ENCODE measurements around the gene IGSF11.
A peak's percentile ranks its signal among the peaks of the same experiment; 100 is the strongest.

IGSF11 gene

DNA sequence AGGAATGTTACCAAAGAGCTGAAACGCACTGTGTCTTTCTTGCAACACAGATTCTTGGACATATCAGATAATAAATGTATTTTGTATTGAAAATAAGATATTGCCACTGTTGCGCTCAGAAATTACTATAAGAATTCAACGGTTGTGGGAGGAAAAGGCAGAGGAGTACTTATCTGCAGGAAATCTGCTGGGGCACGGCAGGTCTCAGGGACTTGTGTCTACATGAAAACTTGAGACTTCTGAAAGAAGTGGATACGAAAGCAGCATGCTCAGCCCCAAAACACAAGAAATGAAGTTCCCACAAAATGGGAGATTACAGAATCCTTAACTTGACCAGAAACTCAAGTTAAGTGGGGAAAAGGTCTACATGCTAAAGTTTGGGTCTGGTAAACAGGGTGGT is 86.5 kb downstream of the IGSF11 start:
- DNase-seq = no peak

DNA sequence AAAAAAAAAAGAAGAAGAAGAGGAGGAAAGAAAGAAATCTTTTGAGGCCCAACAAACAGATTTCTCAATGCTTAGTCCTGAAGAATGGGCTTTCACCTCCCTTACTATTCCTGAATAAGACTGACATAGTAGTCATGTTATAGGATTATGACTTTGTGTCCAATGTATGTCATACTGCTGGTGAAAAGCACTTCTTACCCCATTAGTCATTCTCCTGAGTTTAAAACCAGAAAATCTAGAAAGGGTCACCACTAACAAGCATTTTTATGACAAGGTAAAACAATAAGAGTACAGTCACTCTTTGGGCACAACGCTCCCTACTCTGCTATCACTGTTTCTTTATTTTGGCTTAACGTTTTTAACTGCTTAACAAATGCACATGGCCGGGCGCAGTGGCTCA is 88.2 kb downstream of the IGSF11 start:
- no peak for DNase-seq

DNA sequence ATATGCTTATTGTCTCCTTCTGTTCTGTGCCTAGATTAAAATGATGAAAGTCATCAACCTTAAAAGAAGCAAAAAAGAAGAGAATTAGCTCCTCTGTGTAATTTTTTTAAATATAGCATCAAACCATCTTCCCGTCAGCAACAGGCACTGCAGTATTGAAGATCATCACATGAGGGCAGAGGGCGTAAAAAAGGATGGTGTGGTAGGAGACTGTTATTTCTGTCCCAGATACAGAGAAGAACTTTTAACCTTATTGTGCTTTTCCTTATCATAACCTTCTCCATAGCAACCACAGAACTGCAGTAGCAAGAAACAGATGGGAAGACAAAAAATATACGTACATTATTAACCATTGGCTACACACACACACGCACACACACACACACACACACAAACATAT is 88.8 kb downstream of the IGSF11 start:
- DNase-seq = no peak

DNA sequence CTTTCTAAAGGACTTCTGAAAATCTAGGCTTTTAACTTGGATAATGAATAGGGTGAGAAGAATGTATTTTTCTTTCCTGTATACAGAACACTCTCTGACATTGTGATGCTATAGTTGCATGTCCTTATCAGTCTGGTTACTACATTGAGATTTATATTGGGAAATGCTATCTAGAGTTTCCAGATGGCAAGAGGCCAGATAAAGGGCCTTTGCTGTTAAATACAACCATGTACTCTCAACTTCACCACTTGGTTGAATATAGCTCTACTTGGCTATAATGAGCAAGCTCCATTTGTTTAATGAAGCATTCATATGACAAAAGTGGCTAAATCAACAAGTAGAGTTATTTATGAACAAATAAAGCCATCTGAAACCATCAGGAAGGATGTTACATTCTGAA is 91.0 kb downstream of the IGSF11 start:
- DNase-seq = no peak

DNA sequence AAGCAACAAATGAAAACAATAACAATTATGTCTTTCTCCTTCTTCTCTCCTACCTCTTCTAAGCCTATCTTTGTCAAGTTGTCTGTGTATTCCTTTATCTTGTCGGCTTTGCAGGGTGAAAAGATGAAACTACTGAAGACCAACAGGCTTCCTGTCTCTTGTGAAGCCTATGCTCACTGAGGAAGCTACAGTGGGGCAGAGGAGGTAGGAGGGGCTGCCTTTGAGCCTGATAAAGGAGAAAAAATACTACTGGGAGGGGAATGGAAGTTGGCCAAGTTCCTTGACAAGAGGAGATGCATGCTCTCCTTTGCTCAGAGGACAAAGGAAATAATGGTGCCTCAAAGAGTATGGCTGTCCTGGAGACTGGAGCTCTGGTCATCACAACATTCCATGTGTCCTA is 92.0 kb downstream of the IGSF11 start:
- DNase-seq = no peak

DNA sequence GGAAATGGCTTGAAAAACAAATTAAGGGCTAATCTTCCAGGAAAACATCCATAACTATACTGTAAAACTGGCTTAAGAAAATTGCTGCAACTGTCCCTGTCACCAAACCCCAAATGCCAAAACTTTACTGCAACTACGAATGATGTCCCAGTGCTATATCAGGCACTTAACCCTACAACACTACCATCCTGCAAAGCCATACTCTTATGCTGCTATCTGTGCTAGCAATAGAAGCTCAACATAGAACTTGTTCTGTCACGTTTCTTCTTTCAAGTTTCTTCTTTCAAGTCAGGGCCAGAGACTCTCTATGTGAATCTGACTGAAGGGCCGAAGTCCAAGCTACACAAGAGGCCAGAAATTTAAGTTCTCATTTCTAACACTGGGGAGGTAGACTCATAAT is 92.5 kb downstream of the IGSF11 start:
- no peak for DNase-seq

DNA sequence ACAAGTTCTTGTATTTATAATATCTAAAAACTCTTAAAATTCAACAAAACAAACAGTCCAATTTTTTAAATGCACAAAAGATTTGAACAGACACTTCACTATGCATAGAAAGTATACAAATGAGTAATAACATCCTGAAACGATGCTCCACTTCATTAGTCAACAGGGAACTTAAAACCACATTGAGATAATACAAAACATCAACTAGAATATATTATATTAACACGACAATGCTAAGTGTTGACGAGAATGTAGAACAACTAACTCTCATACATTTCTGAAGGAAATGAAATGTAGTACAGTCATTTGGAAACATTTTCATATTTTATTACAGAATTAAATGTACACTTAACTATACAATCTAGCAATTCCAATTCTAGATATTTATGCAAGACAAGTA is 93.4 kb downstream of the IGSF11 start:
- no peak for DNase-seq

DNA sequence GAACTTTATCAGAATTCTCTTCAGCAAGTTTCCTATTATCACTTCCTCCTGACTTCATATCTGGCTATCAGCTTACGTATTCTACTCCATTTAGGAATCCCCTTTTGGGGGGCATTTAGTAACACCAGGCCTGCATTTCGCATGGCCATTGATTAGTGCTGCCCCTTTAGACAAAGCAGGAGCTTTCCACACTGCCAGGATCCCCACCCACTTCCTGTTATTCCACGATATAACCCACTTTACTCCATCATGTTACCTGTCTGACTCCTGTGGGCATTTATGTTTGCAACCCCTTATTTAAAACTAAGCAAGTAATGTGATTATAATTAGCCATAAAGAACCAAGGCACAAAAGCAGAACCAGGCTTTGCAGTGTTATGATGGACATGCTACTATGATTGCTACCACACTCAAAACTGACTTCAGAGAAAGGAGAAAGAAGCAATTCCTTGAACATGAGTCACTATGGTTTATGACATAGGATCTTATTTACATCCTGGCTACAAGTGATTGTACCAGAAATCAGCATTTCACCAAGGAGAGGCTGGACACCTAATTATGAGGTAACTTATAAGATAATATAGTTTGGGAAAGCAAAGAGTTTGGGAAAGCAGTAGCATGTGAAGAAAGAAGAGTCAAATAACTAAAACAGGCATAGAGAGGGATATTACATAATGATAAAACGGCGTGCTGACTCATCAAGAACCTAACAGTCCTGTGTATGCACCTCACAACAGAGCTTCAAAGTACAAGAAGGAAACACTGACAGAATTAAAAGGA is 96.3 kb downstream of the IGSF11 start:
- no peak for DNase-seq

DNA sequence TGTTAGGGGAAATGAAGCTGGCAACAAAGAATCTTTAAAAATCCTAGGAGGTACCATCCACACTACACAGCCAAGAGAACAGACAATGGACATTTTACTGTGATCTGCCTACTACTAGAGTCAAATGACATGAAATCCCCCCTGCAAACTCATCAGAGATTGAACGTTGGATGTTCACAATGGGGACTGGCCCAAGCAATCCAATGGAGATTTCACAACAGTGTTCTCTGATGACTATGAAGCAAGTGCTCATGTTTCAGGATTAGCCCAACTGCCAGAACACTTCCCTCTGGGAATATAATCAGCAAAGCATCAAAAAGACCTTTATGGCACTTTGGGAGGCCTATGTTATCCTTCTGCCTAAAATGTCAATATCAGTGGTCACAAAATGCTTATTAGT is 97.8 kb downstream of the IGSF11 start:
- no peak for DNase-seq

DNA sequence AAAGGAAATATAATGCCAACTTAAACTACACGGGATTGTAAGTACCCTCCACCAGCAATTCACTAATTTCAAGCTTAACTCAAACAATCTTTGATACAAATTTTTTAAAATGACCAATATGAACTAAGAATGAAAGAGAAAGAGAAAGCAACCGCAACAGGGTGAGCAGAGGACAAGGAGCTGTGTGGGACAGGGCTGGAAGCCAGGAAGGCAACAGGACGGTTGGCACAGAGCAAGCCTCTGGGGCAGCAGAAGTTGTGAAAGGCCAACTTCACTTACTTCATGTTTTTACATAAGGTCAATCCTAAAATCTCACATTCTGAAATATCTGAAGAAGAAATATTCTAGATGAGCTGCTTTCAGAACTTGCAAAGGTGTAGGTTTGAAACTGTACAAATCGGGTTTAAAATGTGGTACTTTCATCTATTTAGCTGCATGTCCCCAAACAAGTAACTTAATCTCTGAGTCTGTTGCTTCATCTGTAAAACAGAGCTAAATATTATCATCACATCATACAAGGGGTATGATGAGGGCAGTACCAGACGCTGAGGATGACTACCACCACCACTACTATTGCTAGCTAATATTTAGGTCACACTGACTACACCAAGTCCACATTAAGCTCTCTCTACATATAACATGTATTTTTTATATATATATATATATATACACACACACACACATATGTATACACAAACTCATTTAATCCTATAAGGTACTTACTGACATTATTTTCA is 101.7 kb downstream of the IGSF11 start:
- DNase-seq = no peak

DNA sequence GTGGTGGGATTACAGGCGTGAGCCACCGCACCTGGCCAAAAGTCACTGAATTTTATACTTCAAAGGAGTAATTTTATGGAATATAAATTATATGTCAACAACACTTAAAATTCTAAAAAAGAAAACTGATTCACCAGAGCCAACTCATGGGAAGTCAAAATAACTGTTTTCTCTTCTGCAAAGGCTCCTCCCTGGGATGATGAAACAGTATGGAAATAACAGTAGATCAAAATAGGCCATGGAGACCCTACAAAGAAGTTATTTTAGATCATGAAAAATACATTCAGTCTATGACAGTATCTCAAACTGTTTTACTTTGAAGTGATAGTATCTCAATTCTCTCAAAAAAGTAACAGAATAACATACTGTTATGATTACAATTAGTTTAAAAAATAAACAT is 102.7 kb downstream of the IGSF11 start:
- no peak for DNase-seq

DNA sequence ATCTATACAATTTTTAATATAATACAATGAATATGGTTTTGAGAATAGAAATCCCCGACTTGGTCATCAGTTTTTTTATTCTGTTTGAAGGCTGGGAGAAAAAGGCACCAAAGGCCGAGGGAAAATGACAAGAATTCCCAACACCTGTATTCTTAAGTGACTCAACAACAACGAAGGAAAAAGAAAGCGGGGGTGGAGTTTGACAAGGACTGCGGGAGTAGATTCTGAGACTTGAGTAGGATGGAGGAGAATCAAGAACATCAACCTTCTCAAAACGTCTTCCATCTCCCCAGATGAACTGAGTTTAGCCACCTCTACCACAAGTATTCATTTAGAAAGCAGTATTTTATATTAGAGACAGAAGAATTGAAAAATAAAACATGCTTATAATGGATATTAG is 107.2 kb downstream of the IGSF11 start:
- DNase-seq = no peak

DNA sequence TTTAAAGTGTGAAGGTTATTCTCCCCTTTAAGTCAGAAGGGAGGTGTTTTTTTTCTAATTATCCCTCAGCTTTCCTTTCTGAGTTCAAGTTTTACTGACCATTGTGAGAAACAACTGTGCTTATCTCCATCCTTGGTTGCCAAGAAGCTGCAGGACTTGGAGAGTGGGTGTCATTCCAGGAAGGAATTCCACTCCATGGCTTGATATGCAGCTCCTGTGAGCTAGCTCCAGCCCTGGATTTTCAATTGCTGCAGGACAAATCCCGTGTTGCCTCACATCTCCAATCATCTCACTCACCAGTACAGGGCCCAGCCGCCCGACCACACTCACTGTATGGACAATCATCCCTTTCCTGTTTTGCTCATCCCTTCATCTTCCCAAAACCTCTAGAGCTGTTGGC is 122.5 kb downstream of the IGSF11 start:
- DNase-seq = no peak

DNA sequence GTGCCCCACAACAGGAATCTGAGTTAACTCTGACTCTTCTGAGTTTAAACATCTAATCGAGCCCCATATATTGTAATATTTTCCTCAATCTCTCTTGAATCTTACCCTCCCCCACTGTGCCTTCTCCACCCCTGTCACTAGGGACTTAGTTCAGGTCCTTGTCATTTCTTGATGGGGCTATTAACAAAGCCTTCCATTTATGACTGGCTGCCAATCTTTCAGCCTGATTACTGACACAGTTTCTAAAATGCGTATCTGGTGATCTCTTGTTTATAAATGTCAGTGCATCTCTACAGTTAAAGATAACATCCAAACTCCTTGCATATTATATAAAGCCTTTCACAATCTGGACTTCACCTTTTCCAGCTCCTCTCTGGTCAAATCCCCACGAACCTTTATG is 124.3 kb downstream of the IGSF11 start:
- DNase-seq = no peak

DNA sequence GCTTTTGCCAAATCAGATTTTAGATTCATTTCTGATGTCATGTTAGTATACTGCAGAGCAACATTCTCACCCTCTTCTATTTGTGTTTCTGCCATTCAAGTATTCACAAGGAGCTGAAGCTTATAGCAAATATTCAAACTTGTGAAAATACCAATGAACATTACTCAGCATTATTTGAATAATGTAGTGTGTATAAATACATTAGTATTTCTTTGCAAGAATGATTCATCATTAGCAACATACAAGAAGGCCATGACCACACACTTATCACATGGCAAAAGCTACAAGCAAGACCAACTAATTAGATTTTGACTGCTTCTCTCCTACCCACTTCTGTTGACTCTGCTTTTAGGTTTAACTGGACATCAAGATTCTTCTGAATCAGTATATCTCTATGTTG is 124.9 kb downstream of the IGSF11 start:
- DNase-seq = no peak

DNA sequence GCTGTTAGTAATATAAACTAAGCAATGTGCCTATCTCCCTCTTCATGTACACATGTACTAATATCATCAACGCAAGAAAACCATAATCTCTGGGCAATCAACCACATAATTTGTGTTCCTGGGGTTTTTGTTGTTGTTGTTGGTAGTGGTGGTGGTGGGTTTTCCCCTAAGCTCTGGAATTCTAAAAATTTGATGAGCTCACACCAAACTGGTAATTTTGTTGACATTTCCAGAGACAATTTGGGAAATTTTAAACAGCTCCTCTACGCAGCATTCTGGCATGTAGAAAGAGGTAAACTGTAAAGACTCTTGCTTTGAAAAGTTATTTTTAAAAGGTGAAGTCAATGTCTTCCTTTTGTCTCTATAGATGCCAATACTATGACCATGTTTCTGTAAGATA is 126.7 kb downstream of the IGSF11 start:
- DNase-seq = no peak

DNA sequence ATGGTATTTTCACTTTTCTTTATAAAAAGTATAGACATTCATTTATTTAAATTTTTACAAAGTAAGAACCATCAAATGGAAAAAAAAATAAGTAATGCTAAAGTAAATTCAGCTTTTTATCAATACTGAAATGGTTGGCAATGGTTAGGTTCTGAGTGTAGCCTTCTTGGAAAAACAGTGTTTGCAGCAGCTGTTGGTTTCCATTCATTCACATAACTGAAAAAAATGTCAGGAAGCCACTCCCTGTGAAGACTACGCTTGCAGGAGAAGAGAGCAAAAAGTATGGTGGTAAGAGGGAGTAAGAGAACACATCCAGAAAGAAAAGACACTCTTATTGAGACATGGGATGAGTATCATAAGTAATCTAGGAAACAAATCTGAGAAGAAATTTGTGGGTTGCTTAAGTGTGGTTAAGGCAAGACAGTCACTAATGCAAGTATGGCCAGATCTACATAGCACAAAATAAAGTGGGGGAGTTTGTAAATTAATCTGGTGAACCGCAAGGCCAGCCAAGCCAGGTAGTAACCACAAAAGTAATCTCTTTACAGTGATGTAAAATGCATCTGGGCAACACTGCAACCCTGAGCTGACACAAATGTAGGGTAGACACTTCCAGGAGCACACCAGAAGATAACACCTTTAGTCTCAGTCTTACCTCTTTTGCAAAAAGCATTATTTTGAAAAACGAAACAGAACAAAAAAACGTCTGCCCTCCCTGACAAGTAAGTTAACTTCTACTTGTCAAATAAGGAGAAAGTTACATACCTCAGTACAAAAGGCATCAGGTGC is 133.7 kb downstream of the IGSF11 start:
- no peak for DNase-seq

DNA sequence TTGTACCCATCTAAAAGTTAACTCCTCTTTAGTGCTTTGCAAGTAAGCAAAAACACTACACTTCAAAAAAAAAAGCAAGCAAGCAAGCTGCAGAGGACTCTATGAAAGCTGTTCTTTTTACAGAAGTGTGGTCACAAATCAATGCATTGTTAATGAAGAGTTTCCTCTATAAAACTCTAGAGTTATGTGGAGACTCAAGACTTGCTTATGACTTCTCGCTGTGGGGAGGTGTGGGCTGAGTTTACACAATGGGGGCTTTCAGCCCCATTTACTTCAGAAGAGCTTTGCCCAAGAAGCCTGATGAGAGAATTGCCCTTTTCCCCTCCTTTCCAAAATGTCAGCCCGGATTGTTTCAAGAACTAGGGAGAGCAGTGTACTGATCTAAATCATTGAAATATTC is 144.4 kb downstream of the IGSF11 start:
- no peak for DNase-seq

DNA sequence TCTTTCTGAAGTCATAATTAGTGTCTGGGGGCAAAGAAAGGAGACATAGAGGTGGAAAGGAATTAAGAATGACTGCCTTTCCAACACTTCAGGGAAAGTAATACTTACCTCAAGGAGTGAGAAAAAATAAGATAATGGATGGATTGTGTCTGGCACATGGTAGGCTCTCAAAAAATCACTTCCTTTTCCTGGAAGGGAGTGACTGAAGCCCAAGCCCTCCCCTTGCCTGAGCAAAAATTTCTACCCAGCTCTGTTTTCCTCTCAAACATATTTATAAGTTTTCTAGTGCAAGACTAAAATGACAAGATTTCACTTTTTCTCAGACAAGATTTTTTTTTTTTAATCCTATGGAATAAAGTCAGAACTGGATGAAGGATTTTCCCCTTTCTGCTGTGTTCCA is 145.0 kb downstream of the IGSF11 start:
- DNase-seq = no peak

DNA sequence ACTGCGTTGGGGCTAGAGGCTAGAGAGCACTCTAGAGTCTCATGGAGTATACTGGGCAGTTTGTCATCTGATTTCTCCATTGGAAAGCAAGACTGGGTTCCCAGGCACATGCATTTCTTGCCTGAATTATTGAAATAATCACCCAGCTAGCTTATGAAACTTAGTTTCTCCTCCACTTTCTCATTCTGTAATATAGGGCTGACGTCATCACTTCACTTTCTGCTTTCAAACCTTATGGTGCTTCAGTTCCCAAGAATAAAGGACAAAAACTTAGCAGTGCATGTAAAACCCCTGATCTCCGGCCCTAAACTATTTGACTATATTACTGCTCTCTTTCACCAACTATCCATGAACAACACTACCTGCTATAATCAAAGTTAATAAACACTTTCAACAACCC is 147.9 kb downstream of the IGSF11 start:
- DNase-seq = no peak

DNA sequence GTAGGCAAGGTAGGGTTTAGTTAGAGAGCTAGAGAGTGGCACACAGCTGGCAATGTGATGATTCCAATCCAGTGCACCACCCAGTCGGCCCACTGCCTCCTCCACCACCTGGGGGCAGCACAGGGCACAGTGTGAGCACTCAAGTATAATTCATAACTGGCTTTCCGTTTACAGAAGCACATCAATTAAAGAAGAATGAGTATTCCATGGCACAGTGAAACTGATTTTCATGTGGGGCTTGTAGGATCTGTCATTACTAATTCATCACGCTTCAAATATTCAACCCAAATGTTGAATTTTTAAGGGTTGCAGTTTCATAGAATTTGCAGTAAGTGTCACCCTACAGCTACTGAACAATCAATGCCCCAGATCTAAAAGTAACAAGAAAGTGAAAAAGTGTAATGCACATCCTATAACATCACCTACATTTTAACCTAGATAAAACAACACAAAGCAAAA is 149.9 kb downstream of the IGSF11 start:
- DNase-seq = peak; percentile 27

DNA sequence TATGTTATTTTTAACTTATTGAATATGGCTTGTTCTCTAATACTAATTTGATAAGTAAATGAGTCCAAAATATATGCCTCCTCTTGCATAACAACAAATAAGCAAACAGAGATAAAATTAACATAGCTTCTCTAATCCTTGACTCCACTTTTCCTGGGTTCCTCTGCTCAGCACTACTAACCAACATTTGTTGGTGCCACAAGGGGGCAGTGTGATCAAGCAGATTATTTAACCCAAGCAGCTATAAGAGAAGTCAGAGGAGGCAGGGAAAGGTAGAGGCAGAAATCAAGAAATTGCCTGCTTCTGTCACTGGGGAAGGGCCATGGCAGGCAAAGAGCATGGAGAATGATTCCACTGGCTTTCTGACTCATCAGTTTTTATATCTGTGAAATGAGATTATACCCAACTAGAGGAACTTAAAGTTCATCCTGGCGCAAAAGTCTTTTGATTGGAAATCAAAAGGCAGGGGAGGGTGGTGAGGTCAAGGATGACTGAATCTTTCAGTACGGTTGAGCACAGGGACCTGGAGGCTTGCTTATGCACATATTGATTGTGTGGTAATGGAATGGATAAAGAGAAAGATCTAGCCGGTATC is 152.2 kb downstream of the IGSF11 start:
- peak; percentile 41 for DNase-seq

DNA sequence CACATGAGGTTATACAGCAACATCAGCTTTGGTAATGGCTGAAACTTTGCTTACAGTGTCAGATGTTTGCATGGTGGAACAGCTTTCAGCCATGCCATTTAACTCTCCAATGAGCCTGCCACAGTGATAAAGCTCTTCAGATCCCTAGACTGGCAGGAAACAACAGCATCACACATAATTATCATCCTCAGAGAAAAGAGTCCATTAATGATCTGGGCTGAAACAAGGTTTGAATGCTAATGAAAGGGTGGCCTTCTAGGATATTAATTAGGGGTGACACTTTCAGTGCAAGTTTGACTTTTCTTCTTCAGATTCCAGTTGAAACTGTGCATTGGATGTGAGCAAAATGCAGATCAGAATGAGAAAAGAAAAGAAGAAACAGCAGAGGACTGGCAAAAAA is 166.6 kb downstream of the IGSF11 start:
- DNase-seq = no peak

Data from fibroblast of upper back skin (primary cell).